GM23338 (cell line): ENCODE data around the gene IDI1. TPM values are rescaled to one million over a fixed set of nuclear protein-coding genes. Genes with fewer than 3 reads are reported as not detected.

ENCODE experiments used
- ATAC-seq: fragments of 200-7000 bp; cut with Tn5 transposase; 3 replicates; pipeline ENCODE4 v1.9.1; 2020
- DNase-seq: peaks from one replicate; pipeline ENCODE4 v3.0.0-alpha.2; 2015; ENCODE audit warnings: low spot score
- H2AFZ ChIP-seq: fragments of 200-600 bp; sonication (generic); 2 replicates; pipeline ENCODE4 v1.8.0; 2016; ENCODE audit warnings: antibody characterized with exemption, mild to moderate bottlenecking, moderate library complexity
- H3F3A ChIP-seq: fragments of 200-600 bp; sonication (generic); replicated peaks from 2 replicates; pipeline ENCODE4 v1.8.0; 2017; ENCODE audit warnings: antibody characterized with exemption, mixed run types, low read depth
- H3K27ac ChIP-seq: fragments of 200-600 bp; sonication (generic); 2 replicates; pipeline ENCODE4 v1.6.1; 2016; ENCODE audit warnings: low read depth
- H3K27me3 ChIP-seq: fragments of 200-600 bp; sonication (generic); 2 replicates; pipeline ENCODE4 v1.8.0; 2016; ENCODE audit warnings: mild to moderate bottlenecking, mixed run types, moderate library complexity; ENCODE audit not compliant: insufficient read depth
- H3K36me3 ChIP-seq: fragments of 200-600 bp; sonication (generic); 2 replicates; pipeline ENCODE4 v1.8.0; 2016; ENCODE audit warnings: mild to moderate bottlenecking; ENCODE audit not compliant: insufficient read depth
- H3K4me1 ChIP-seq: fragments of 200-600 bp; sonication (generic); 2 replicates; pipeline ENCODE4 v1.8.0; 2016; ENCODE audit warnings: mild to moderate bottlenecking, moderate library complexity; ENCODE audit not compliant: insufficient read depth
- H3K4me2 ChIP-seq: fragments of 200-600 bp; sonication (generic); 2 replicates; pipeline ENCODE4 v1.7.1; 2017; ENCODE audit warnings: mixed run types
- H3K4me3 ChIP-seq: fragments of 200-600 bp; sonication (generic); 2 replicates; pipeline ENCODE4 v1.6.1; 2016; ENCODE audit warnings: mixed run types
- H3K79me2 ChIP-seq: fragments of 200-600 bp; sonication (generic); replicated peaks from 2 replicates; pipeline ENCODE4 v1.8.0; 2017; ENCODE audit warnings: mild to moderate bottlenecking; ENCODE audit not compliant: insufficient read depth
- H3K9me2 ChIP-seq: fragments of 200-600 bp; sonication (generic); 2 replicates; pipeline ENCODE4 v1.8.0; 2017; ENCODE audit not compliant: insufficient read depth
- H4K20me1 ChIP-seq: fragments of 200-600 bp; sonication (generic); replicated peaks from 2 replicates; pipeline ENCODE4 v1.8.0; 2017; ENCODE audit warnings: mild to moderate bottlenecking; ENCODE audit not compliant: insufficient read depth
- H3K27ac Mint-ChIP-seq: 2 replicates; pipeline ENCODE4 v1.8.0; 2020; ENCODE audit warnings: inconsistent platforms, mild to moderate bottlenecking, moderate library complexity, mixed read lengths
- H3K27me3 Mint-ChIP-seq: 3 replicates; pipeline ENCODE4 v1.8.0; 2022; ENCODE audit warnings: low read depth, mild to moderate bottlenecking, moderate library complexity, mixed read lengths, inconsistent platforms; ENCODE audit not compliant: insufficient read depth, poor library complexity
- H3K36me3 Mint-ChIP-seq: 3 replicates; pipeline ENCODE4 v1.8.0; 2021; ENCODE audit warnings: low read depth, mild to moderate bottlenecking, inconsistent platforms, moderate library complexity, mixed read lengths
- H3K4me1 Mint-ChIP-seq: 3 replicates; pipeline ENCODE4 v1.8.0; 2020; ENCODE audit warnings: mild to moderate bottlenecking, inconsistent platforms, mixed read lengths
- H3K4me3 Mint-ChIP-seq: 3 replicates; pipeline ENCODE4 v1.8.0; 2021; ENCODE audit warnings: moderate library complexity, mild to moderate bottlenecking, inconsistent platforms, mixed read lengths
- H3K9me3 Mint-ChIP-seq: 3 replicates; pipeline ENCODE4 v1.8.0; 2020; ENCODE audit warnings: moderate library complexity, mild to moderate bottlenecking, inconsistent platforms, mixed read lengths
- CREB1 ChIP-seq: fragments of 250-450 bp; sonication (Bioruptor Pico); IDR thresholded peaks from 2 replicates; pipeline ENCODE4 v1.5.0; 2020; ENCODE audit warnings: low read depth, mild to moderate bottlenecking, moderate library complexity
- CTCF ChIP-seq, 2 experiments: fragments of 200-600 bp in 1 of 2; sonication (generic) in 1 of 2; conservative IDR thresholded peaks; 2 replicates each; pipeline versions ENCODE4 v1.5.1 to v1.6.1; 2016 to 2017; ENCODE audit warnings: antibody characterized with exemption in 2 of 2, low read depth in 2 of 2, mild to moderate bottlenecking in 2 of 2, moderate library complexity in 1 of 2
- ETS1 ChIP-seq: IDR thresholded peaks from 2 replicates; pipeline ENCODE4 v1.6.1; 2016; ENCODE audit warnings: antibody characterized with exemption
- EZH2 ChIP-seq: fragments of 200-600 bp; sonication (generic); IDR thresholded peaks from one replicate; pipeline ENCODE4 v1.8.0; 2017; ENCODE audit warnings: antibody characterized with exemption, mild to moderate bottlenecking, low read depth; ENCODE audit not compliant: unreplicated experiment
- NANOG ChIP-seq: IDR thresholded peaks from 2 replicates; pipeline ENCODE4 v1.6.1; 2016; ENCODE audit warnings: antibody characterized with exemption, borderline replicate concordance
- REST ChIP-seq: IDR thresholded peaks from one replicate; pipeline ENCODE4 v1.6.1; 2018; ENCODE audit warnings: antibody characterized with exemption; ENCODE audit not compliant: unreplicated experiment
- STAT1 ChIP-seq: IDR thresholded peaks from one replicate; pipeline ENCODE4 v1.6.1; 2016; ENCODE audit warnings: antibody characterized with exemption; ENCODE audit not compliant: unreplicated experiment
- ZNF331 ChIP-seq: fragments of 250-450 bp; sonication (Bioruptor Pico); IDR thresholded peaks from 2 replicates; pipeline ENCODE4 v1.5.0; 2020; ENCODE audit warnings: low read depth, mild to moderate bottlenecking, moderate library complexity
- polyA plus RNA-seq: library from polyadenylated mRNA; unstranded; fragments of >200 nt; fragmentation: Nextera tagmentation; extraction: Ambion mirVana; gene quantifications from 2 replicates; pipeline ENCODE4 v1.2.1, GENCODE V29; 2016
- total RNA-seq: library from RNA; depleted of rRNA; stranded (reverse); fragments of >200 nt; shearing (Covaris generic); gene quantifications from 2 replicates; pipeline ENCODE4 v1.2.3, GENCODE V29; 2014

IDI1 gene
- total and polyA plus RNA-seq, 2 experiments from 2014 or later = 119 to 154 TPM

- TF ChIP-seq ETS1 = no peak
These were observed 22.3 kb downstream of the IDI1 start (continued) for GRCh38 chr10:1026578-1026977.

- TF ChIP-seq REST (no peak), CREB1 (no peak), CTCF (conservative IDR thresholded peaks at IDR 0.05; ENCODE audit: low read depth in 2 of 2) (no peak), EZH2 (no peak)
- Histone ChIP-seq H4K20me1 (no peaks in the 10 kb centered on the region), H3K9me2 (no peaks in the 10 kb centered on the region), H3K4me3 (no peak within 1 kb of the TSS), H3K4me1 (peaks cover 11% of the 10 kb centered on the region; the same call in 1 of the 2 replicates), H3K79me2 (no peaks in the 10 kb centered on the region), H3K36me3 (no peaks in the 10 kb centered on the region), H3K4me2 (no peak within 1 kb of the TSS), H3F3A (0 out of 2 replicates have a peak, but pooled peaks cover 4% of the 10 kb centered on the region), H2AFZ (no peak within 1 kb of the TSS), H3K27me3 (no peaks in the 10 kb centered on the region), H3K27ac (no peak within 1 kb of the TSS)
- Mint-ChIP-seq H3K4me3 (no peak within 1 kb of the TSS), H3K4me1 (peaks cover 5% of the 10 kb centered on the region; the same call in 1 of the 3 replicates), H3K36me3 (peaks cover 6% of the 10 kb centered on the region), H3K9me3 (no peaks in the 10 kb centered on the region), H3K27ac (no peak within 1 kb of the TSS), H3K27me3 (peaks cover 5% of the 10 kb centered on the region)
- DNase-seq (no peak), ATAC-seq (no peak)
These were observed 23.2 kb downstream of the IDI1 start, which contains the start of gene IDI2 for GRCh38 chr10:1025683-1026082. TSS of gene IDI2 (minus strand) at chr10:1025859. CDS start at chr10:1024723, 1,136 bp downstream.

GRCh38 chr10:1024103-1024502 is 24.8 kb downstream of the IDI1 start:
- peaks cover 6% of the 10 kb centered on the region for H3K27me3 Mint-ChIP-seq
- no peaks in the 10 kb centered on the region for H3K9me3 Mint-ChIP-seq
- H3K27ac ChIP-seq = no peak overlapping the region
- DNase-seq (no peak), ATAC-seq (no peak)
- no peak overlapping the region for H3K4me2 ChIP-seq
- H2AFZ ChIP-seq = no peak overlapping the region
- no peak overlapping the region for H3K4me3 ChIP-seq
- H3K4me1 ChIP-seq = no peaks in the 10 kb centered on the region
- no peak overlapping the region for H3K27ac Mint-ChIP-seq
- peaks cover 6% of the 10 kb centered on the region; the same call in 1 of the 2 replicates for H3K36me3 ChIP-seq
- no peaks in the 10 kb centered on the region for H3K9me2 ChIP-seq
- H4K20me1 ChIP-seq = no peaks in the 10 kb centered on the region; the same call in 1 of the 2 replicates
- no peak overlapping the region for H3K4me3 Mint-ChIP-seq
- H3K79me2 ChIP-seq = no peaks in the 10 kb centered on the region
- no peaks in the 10 kb centered on the region for H3K27me3 ChIP-seq
- H3K4me1 Mint-ChIP-seq = peaks cover 3% of the 10 kb centered on the region; the same call in 1 of the 3 replicates
- H3K36me3 Mint-ChIP-seq = peaks cover 22% of the 10 kb centered on the region
- 0 out of 2 replicates have a peak, but pooled peaks cover 10% of the 10 kb centered on the region for H3F3A ChIP-seq
- no peak for TF ChIP-seq NANOG
- TF ChIP-seq STAT1 = no peak
- TF ChIP-seq ETS1 = no peak
- no peak for TF ChIP-seq ZNF331
- TF ChIP-seq CTCF (conservative IDR thresholded peaks at IDR 0.05; ENCODE audit: low read depth in 2 of 2) = no peak
- no peak for TF ChIP-seq EZH2
